ENCODE results near the gene CSPG5.

The CSPG5 gene

GRCh38 chr3:47586746-47587145, 8.1 kb upstream of the CSPG5 start:
- no peak for DNase-seq

- no peak for DNase-seq
These were observed 4.8 kb upstream of the CSPG5 start for GRCh38 chr3:47583320-47584075.

GRCh38 chr3:47581835-47582234, 3.2 kb upstream of the CSPG5 start:
- DNase-seq: no peak

- no peak for DNase-seq
These were observed 2.8 kb upstream of the CSPG5 start for GRCh38 chr3:47581422-47581821.

GRCh38 chr3:47580481-47580880, 1.8 kb upstream of the CSPG5 start:
- no peak for DNase-seq

- no peak for DNase-seq
These were observed 1.2 kb upstream of the CSPG5 start for GRCh38 chr3:47579875-47580274.

GRCh38 chr3:47578119-47578632, 489 bp downstream of the CSPG5 start:
- DNase-seq: peak; percentile 15

- DNase-seq: no peak
These were observed 1.0 kb downstream of the CSPG5 start for GRCh38 chr3:47577583-47578118.

- no peak for DNase-seq
These were observed 5.2 kb downstream of the CSPG5 start for GRCh38 chr3:47573190-47574172.

GRCh38 chr3:47571391-47572175, 7.1 kb downstream of the CSPG5 start:
- DNase-seq: no peak

GRCh38 chr3:47568901-47569300, 9.8 kb downstream of the CSPG5 start:
- DNase-seq: no peak

- DNase-seq: no peak
These were observed 11.5 kb downstream of the CSPG5 start for GRCh38 chr3:47567149-47567548.

- no peak for DNase-seq
These were observed 12.0 kb downstream of the CSPG5 start for GRCh38 chr3:47566667-47567066.

- DNase-seq: no peak
These were observed 12.7 kb downstream of the CSPG5 start for GRCh38 chr3:47565734-47566550.

- DNase-seq: no peak
These were observed 22.3 kb downstream of the CSPG5 start for GRCh38 chr3:47556351-47556750.

GRCh38 chr3:47554335-47554734, 24.3 kb downstream of the CSPG5 start:
- no peak for DNase-seq

- no peak for DNase-seq
These were observed 25.3 kb downstream of the CSPG5 start for GRCh38 chr3:47553407-47553806.

GRCh38 chr3:47542471-47543173, 36.0 kb downstream of the CSPG5 start:
- no peak for DNase-seq

GRCh38 chr3:47541583-47542108, 37.0 kb downstream of the CSPG5 start:
- no peak for DNase-seq

GRCh38 chr3:47540281-47540680, 38.4 kb downstream of the CSPG5 start:
- no peak for DNase-seq

GRCh38 chr3:47536967-47537366, 41.7 kb downstream of the CSPG5 start:
- no peak for DNase-seq

Measured in activated CD4-positive, alpha-beta T cell treated with anti-CD3 and anti-CD28 coated beads for 1 hour (primary cell).